Right lobe of liver (tissue), 4 donors: Measurements from ENCODE around the gene HLA-DPA1.

Experiments
- POLR2A ChIP-seq: fragments of 450-650 bp; IDR thresholded peaks from one replicate; pipeline ENCODE4 v1.6.1; 2017; ENCODE audit warnings: antibody characterized with exemption, mild to moderate bottlenecking
- TF ChIP-seq, protein P1 (sequence below), 4 donors: fragments of 200-600 bp in 3 of 4; fragments of 450-650 bp in 1 of 4; IDR thresholded peaks; one replicate each; pipeline versions ENCODE4 v1.5.1 to v1.8.0; 2016 to 2022; ENCODE audit warnings: antibody characterized with exemption in 4 of 4, mild to moderate bottlenecking in 2 of 4
- donor health status: DM: no; HTN: no; CAD: no.
- donor health status: DM: no; HTN: no; CAD: no.
- donor health status: DM: no; HTN: yes; CAD: no.

DNA sequence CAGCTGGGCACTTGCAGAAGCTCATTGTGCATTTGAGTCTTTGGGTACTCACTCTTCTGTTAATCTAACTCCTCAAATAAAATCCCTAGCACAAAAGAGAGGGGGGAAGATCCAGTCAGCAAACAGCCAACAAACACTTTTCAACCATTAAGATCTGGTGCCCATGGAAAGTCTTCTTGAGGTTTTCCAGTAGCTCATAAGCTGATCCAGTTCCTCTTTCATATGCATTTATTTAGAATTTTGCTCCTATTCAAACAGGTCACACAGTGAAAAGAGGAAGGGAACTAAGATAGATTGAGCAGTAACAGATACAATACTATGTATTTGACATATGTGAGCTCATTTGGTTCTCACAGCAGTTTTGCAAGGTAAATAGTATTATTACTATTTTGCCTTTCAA lies 41.0 kb upstream of the HLA-DPA1 start:
- TF ChIP-seq, protein P1, sequence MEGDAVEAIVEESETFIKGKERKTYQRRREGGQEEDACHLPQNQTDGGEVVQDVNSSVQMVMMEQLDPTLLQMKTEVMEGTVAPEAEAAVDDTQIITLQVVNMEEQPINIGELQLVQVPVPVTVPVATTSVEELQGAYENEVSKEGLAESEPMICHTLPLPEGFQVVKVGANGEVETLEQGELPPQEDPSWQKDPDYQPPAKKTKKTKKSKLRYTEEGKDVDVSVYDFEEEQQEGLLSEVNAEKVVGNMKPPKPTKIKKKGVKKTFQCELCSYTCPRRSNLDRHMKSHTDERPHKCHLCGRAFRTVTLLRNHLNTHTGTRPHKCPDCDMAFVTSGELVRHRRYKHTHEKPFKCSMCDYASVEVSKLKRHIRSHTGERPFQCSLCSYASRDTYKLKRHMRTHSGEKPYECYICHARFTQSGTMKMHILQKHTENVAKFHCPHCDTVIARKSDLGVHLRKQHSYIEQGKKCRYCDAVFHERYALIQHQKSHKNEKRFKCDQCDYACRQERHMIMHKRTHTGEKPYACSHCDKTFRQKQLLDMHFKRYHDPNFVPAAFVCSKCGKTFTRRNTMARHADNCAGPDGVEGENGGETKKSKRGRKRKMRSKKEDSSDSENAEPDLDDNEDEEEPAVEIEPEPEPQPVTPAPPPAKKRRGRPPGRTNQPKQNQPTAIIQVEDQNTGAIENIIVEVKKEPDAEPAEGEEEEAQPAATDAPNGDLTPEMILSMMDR (IDR thresholded peaks at IDR 0.05): no peak
- TF ChIP-seq POLR2A: no peak
